IMR-90 (cell line): ENCODE results near the gene ZNF436. TPM values are rescaled to one million over a fixed set of nuclear protein-coding genes. Genes with fewer than 3 reads are reported as not detected.

ENCODE experiments used
- ATAC-seq: fragments of 200-7000 bp; cut with Tn5 transposase; 2 replicates; pipeline ENCODE4 v1.9.1; 2020; ENCODE audit warnings: low read depth, mild to moderate bottlenecking, moderate library complexity
- BruUV-seq: library from RNA; stranded (reverse); fragments of 400-500 nt; replicated peaks from 2 replicates; lab custom pipeline; 2021; lab: Mats Ljungman, UMichigan
- CTCF ChIA-PET: fragments of 300-600 bp; formaldehyde crosslinking; extraction: SDS; loops from one replicate; lab custom pipeline; 2021; ENCODE audit warnings: antibody characterized with exemption; lab: Yijun Ruan, JAX
- POLR2A ChIA-PET: fragments of 300-600 bp; sonication (Branson Sonifier 250); formaldehyde crosslinking; loops from one replicate; lab custom pipeline; 2022; ENCODE audit warnings: antibody characterized with exemption; ENCODE audit not compliant: unreplicated experiment; lab: Charles Lee
- DNase-seq: peaks from one replicate; pipeline ENCODE4 v3.0.0; 2013
- H2AFZ ChIP-seq: replicated peaks from 2 replicates; pipeline ENCODE3; 2013; ENCODE audit warnings: low read length, mild to moderate bottlenecking; ENCODE audit not compliant: poor library complexity
- H2AK5ac ChIP-seq: 2 replicates; pipeline ENCODE4 v1.6.1; 2013; ENCODE audit warnings: low read depth, low read length, inconsistent platforms
- H2AK9ac ChIP-seq: replicated peaks from 2 replicates; pipeline ENCODE3; 2013; ENCODE audit warnings: mild to moderate bottlenecking, low read depth, low read length, moderate library complexity; ENCODE audit not compliant: poor library complexity
- H2BK120ac ChIP-seq: 2 replicates; pipeline ENCODE4 v1.6.1; 2013; ENCODE audit warnings: low read depth, low read length, inconsistent platforms
- H2BK15ac ChIP-seq: 3 replicates; pipeline ENCODE4 v1.6.1; 2013; ENCODE audit warnings: low read depth, low read length, inconsistent platforms
- H2BK20ac ChIP-seq: 2 replicates; pipeline ENCODE4 v1.6.1; 2013; ENCODE audit warnings: low read depth, mild to moderate bottlenecking, inconsistent platforms, low read length, moderate library complexity
- H2BK5ac ChIP-seq: 2 replicates; pipeline ENCODE4 v1.6.1; 2013; ENCODE audit warnings: mild to moderate bottlenecking, low read depth, low read length, inconsistent platforms; ENCODE audit not compliant: poor library complexity, severe bottlenecking
- H3K14ac ChIP-seq: replicated peaks from 2 replicates; pipeline ENCODE4 v1.6.1; 2013; ENCODE audit warnings: low read depth, low read length, inconsistent platforms
- H3K18ac ChIP-seq: 2 replicates; pipeline ENCODE4 v1.6.1; 2013; ENCODE audit warnings: low read depth, low read length, control low read depth
- H3K23ac ChIP-seq: 2 replicates; pipeline ENCODE4 v1.6.1; 2013; ENCODE audit warnings: low read depth, low read length, inconsistent platforms
- H3K27ac ChIP-seq: 2 replicates; pipeline ENCODE4 v1.5.1; 2013; ENCODE audit warnings: mild to moderate bottlenecking, control low read depth, low read length; ENCODE audit not compliant: insufficient read depth
- H3K27me3 ChIP-seq: 2 replicates; pipeline ENCODE4 v1.6.1; 2013; ENCODE audit warnings: low read length; ENCODE audit not compliant: control insufficient read depth, insufficient read depth
- H3K36me3 ChIP-seq: 2 replicates; pipeline ENCODE4 v1.6.1; 2013; ENCODE audit warnings: low read length, mixed read lengths; ENCODE audit not compliant: control insufficient read depth, insufficient read depth
- H3K4ac ChIP-seq: 2 replicates; pipeline ENCODE4 v1.6.1; 2013; ENCODE audit warnings: low read depth, low read length, inconsistent platforms
- H3K4me1 ChIP-seq: 2 replicates; pipeline ENCODE4 v1.6.1; 2013; ENCODE audit warnings: low read length, mixed read lengths; ENCODE audit not compliant: control insufficient read depth, insufficient read depth
- H3K4me2 ChIP-seq: 2 replicates; pipeline ENCODE4 v1.6.1; 2013; ENCODE audit warnings: low read depth, mild to moderate bottlenecking, control low read depth, low read length, moderate library complexity
- H3K4me3 ChIP-seq: 2 replicates; pipeline ENCODE4 v1.5.1; 2013; ENCODE audit warnings: low read depth, mild to moderate bottlenecking, control low read depth, low read length, moderate library complexity; ENCODE audit not compliant: insufficient read depth
- H3K56ac ChIP-seq: 2 replicates; pipeline ENCODE4 v1.6.1; 2013; ENCODE audit warnings: low read length, inconsistent platforms; ENCODE audit not compliant: insufficient read depth; ENCODE audit errors: extremely low read depth
- H3K79me1 ChIP-seq, 2 experiments: 2 replicates each; pipeline ENCODE4 v1.6.1; 2013; ENCODE audit warnings: low read length in 2 of 2, inconsistent platforms in 1 of 2, low read depth in 1 of 2
- H3K9ac ChIP-seq: 2 replicates; pipeline ENCODE4 v1.6.1; 2013; ENCODE audit warnings: low read depth, low read length, control low read depth
- H3K9me1 ChIP-seq: 2 replicates; pipeline ENCODE4 v1.6.1; 2013; ENCODE audit warnings: low read length, inconsistent platforms; ENCODE audit not compliant: insufficient read depth
- H3K9me3 ChIP-seq: 2 replicates; pipeline ENCODE4 v1.6.1; 2013; ENCODE audit warnings: low read length; ENCODE audit not compliant: control insufficient read depth, insufficient read depth
- H4K20me1 ChIP-seq: 2 replicates; pipeline ENCODE4 v1.6.1; 2013; ENCODE audit warnings: low read length, inconsistent platforms; ENCODE audit not compliant: insufficient read depth
- H4K5ac ChIP-seq: 2 replicates; pipeline ENCODE4 v1.6.1; 2013; ENCODE audit warnings: mild to moderate bottlenecking, low read depth, low read length, control low read depth
- H4K8ac ChIP-seq, 2 experiments: 2 replicates each; pipeline ENCODE4 v1.6.1; 2013; ENCODE audit warnings: low read depth in 2 of 2, low read length in 2 of 2, control low read depth in 1 of 2, inconsistent platforms in 1 of 2
- H4K91ac ChIP-seq: 2 replicates; pipeline ENCODE4 v1.6.1; 2013; ENCODE audit warnings: low read depth, low read length, inconsistent platforms; ENCODE audit not compliant: insufficient read depth
- BHLHE40 ChIP-seq: fragments of 150-350 bp; IDR thresholded peaks from 2 replicates; pipeline ENCODE4 v1.6.1; 2016; ENCODE audit warnings: mild to moderate bottlenecking, low read depth, low read length
- CHD1 ChIP-seq: IDR thresholded peaks from 2 replicates; pipeline ENCODE4 v1.6.1; 2012; ENCODE audit warnings: low read depth, low read length, improper control_type of control experiment
- FOS ChIP-seq: fragments of 150-350 bp; IDR thresholded peaks from 2 replicates; pipeline ENCODE4 v1.6.1; 2016; ENCODE audit warnings: low read depth, low read length
- MAFK ChIP-seq: IDR thresholded peaks from 2 replicates; pipeline ENCODE4 v1.6.1; 2012; ENCODE audit warnings: low read depth, low read length, improper control_type of control experiment
- MAZ ChIP-seq: IDR thresholded peaks from 2 replicates; pipeline ENCODE4 v1.6.1; 2012; ENCODE audit warnings: low read depth, mild to moderate bottlenecking, low read length, improper control_type of control experiment, moderate library complexity, borderline replicate concordance
- NFE2L2 ChIP-seq: fragments of 150-350 bp; IDR thresholded peaks from 2 replicates; pipeline ENCODE4 v1.6.1; 2016; ENCODE audit warnings: low read depth, mild to moderate bottlenecking, low read length
- POLR2A ChIP-seq: IDR thresholded peaks from 2 replicates; pipeline ENCODE4 v1.6.1; 2012; ENCODE audit warnings: mild to moderate bottlenecking, low read depth, low read length
- RAD21 ChIP-seq: IDR thresholded peaks from 2 replicates; pipeline ENCODE4 v1.6.1; 2012; ENCODE audit warnings: low read length, improper control_type of control experiment
- RCOR1 ChIP-seq: IDR thresholded peaks from 2 replicates; pipeline ENCODE4 v1.6.1; 2012; ENCODE audit warnings: mild to moderate bottlenecking, low read length, improper control_type of control experiment; ENCODE audit not compliant: insufficient replicate concordance
- SMC3 ChIP-seq: fragments of 150-350 bp; IDR thresholded peaks from 2 replicates; pipeline ENCODE4 v1.6.1; 2016; ENCODE audit warnings: low read depth, mild to moderate bottlenecking, antibody characterized with exemption, low read length, moderate library complexity
- WGBS, 2 experiments: methylation state at CpG; one replicate each; pipeline versions ENCODE4 v1.1.5 to v1.1.7; 2013; ENCODE audit warnings: missing lambda C conversion rate in 2 of 2; ENCODE audit not compliant: insufficient read length in 1 of 2; ENCODE audit errors: extremely low coverage in 2 of 2; 5-methylcytosine and 5-hydroxymethylcytosine counted together
- dilution Hi-C: fragments of 300-500 bp; cut with HindIII; formaldehyde crosslinking; loops from one replicate; pipeline ENCODE4 v1.14.3; 2018; ENCODE audit warnings: low sequenced_read_pairs; ENCODE audit not compliant: unreplicated experiment
- in situ Hi-C: fragments of 300-500 bp; cut with MboI; formaldehyde crosslinking; loops from 3 replicates; pipeline ENCODE4 v1.14.3; 2019; ENCODE audit warnings: low sequenced_read_pairs, inconsistent platforms, mixed read lengths
- intact Hi-C: fragments of 100-400 bp; cut with micrococcal nuclease; formaldehyde crosslinking; loops from 2 replicates; pipeline ENCODE4 v1.10.0; 2022
- polyA plus RNA-seq, 3 experiments: library from polyadenylated mRNA; depleted of rRNA; stranded (reverse); fragments of >200 nt; gene quantifications; 2 replicates each; pipeline ENCODE4 v1.2.3, GENCODE V29; 2012; ENCODE audit warnings: low replicate concordance in 1 of 3
- total RNA-seq: library from RNA; depleted of rRNA; stranded (reverse); fragments of >200 nt; gene quantifications from 2 replicates; pipeline ENCODE4 v1.2.3, GENCODE V29; 2012

Gene ZNF436
- total and polyA plus RNA-seq, 2 of the 4 experiments (the other 2 are of a cell fraction), result 5.3 to 14.3 TPM

DNA sequence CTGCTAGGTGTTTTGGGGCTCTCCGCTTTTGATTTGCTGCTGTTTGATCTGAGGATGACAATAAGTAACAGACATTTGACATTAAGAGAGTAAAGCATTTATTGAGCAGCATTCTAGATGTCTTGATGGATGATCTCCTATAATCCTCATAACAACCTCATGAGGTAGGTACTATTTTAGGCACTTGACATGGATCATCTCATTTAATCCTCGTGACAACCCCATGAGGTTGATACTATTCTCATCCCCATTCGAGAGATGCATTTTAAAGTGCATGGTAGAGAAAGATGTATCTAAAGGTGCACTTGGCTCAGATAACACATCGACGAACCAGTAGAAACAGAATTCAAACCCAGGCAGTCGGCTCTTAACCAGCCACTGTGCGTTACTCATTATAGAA lies 28.3 kb upstream of the ZNF436 start:
- H4K91ac ChIP-seq, result no peak overlapping the region
- no peak overlapping the region for H2AK9ac ChIP-seq
- H3K4me2 ChIP-seq, result no peak overlapping the region
- H3K27me3 ChIP-seq, result no peaks in the 10 kb centered on the region
- no peak overlapping the region for H2AFZ ChIP-seq
- no peaks in the 10 kb centered on the region for H3K9me3 ChIP-seq
- no peak overlapping the region for H4K8ac ChIP-seq
- no peak overlapping the region for H3K56ac ChIP-seq
- no peak overlapping the region for H2BK120ac ChIP-seq
- peaks cover 29% of the 10 kb centered on the region for H3K4me1 ChIP-seq
- H3K36me3 ChIP-seq, result no peaks in the 10 kb centered on the region
- no peak overlapping the region for H3K14ac ChIP-seq
- dilution Hi-C loops (no loop called here), intact Hi-C loops (no loop called here), in situ Hi-C loops (no loop called here)
- H3K27ac ChIP-seq, result no peak overlapping the region
- no peak overlapping the region for H2AK5ac ChIP-seq
- no CpG with 5 or more reads among the region's 7 CpGs for WGBS, 2 experiments
- peaks cover 33% of the 10 kb centered on the region for H3K9me1 ChIP-seq
- BruUV-seq, result no TSS peak
- no peak overlapping the region for H4K5ac ChIP-seq
- no peak overlapping the region for H3K9ac ChIP-seq
- ChIA-PET CTCF (no interaction called here), POLR2A (no interaction called here)
- no peak overlapping the region for H3K4me3 ChIP-seq
- no peak overlapping the region for H3K18ac ChIP-seq
- no peak for TF ChIP-seq NFE2L2
- TF ChIP-seq MAFK, result no peak
- no peak for TF ChIP-seq FOS
- no peak for TF ChIP-seq CHD1
- no peak for TF ChIP-seq BHLHE40
- no peak for TF ChIP-seq RCOR1
- no peak for TF ChIP-seq MAZ
- TF ChIP-seq POLR2A, result no peak
- no peak for TF ChIP-seq SMC3
- no peak for TF ChIP-seq RAD21
- ATAC-seq, result no peak
- H2BK15ac ChIP-seq, result no peak overlapping the region
- peaks cover 0 to 9% of the 10 kb centered on the region in 2 experiments; a peak in 2 of 4 replicates for H3K79me1 ChIP-seq
- H4K20me1 ChIP-seq, result 0 out of 2 replicates have a peak, but pooled peaks cover 7% of the 10 kb centered on the region
- H2BK5ac ChIP-seq, result no peak overlapping the region
- no peak for DNase-seq
- no peak overlapping the region for H3K4ac ChIP-seq
- no peak overlapping the region for H2BK20ac ChIP-seq
- H3K23ac ChIP-seq, result no peak overlapping the region
